Activated CD8-positive, alpha-beta memory T cell treated with anti-CD3 and anti-CD28 coated beads, Interleukin-2, amount 50 U/mL, for 1 hour (primary cell): ENCODE data around the gene KRTAP9-3.
"Not testable (repeated sequence)": the region's sequence is repeated elsewhere in the genome, so short reads cannot be mapped to it uniquely, and the experiment has no call there.

Source experiments
- DNase-seq: peaks from one replicate; pipeline ENCODE4 v3.0.0-alpha.2; 2020; ENCODE audit errors: extremely low read depth

KRTAP9-3 gene

DNA sequence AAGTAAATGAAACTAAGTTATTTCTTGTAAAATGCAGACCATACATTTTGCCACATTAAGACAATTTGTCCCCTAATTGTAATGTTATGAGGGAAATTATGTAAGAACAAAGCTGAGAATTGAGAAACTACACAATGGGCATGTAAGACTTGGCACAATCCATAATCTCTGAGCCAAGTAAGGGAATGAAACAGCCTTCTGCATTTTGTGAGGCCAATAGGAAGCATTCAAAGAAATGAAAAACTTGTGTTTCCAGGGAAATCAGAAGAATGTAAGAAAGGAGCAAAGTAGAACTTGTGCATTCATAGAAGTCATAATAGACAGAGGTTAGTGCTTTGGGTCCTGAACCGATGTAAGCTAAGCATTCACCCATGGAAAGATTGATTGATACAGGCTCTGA, 19.0 kb downstream of the KRTAP9-3 start:
- no peak for DNase-seq

GRCh38 chr17:41254861-41255260, 22.6 kb downstream of the KRTAP9-3 start:
- no peak for DNase-seq

DNA sequence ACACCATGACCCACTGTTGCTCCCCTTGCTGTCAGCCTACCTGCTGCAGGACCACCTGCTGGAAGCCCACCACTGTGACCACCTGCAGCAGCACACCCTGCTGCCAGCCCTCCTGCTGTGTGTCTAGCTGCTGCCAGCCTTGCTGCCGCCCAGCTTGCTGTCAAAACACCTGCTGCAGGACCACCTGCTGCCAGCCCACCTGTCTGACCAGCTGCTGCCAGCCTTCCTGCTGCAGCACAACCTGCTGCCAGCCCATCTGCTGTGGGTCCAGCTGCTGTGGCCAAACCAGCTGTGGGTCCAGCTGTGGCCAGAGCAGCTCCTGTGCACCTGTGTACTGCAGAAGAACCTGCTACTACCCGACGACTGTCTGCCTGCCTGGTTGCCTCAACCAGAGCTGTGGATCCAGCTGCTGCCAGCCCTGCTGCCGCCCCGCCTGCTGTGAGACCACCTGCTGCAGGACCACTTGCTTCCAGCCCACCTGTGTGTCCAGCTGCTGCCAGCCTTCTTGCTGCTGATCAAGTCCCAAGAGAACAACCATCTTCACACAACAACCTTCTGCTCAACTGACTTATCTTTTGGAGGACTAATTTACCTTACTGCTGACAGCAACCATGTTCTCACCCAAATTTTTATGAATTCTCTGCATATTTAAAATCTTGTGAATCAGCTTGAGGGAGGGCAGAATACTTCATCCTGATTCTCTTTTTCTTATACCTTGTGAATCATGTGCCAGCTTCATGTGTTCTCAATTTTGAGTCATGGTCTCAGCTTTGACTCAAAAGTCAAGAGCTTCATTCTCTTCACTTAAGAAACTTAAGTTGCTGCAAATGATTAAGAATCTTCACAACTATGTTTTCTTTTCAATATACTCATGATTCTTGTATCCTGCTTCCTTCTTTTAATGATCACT, 23.4 kb downstream of the KRTAP9-3 start, which contains the start of gene KRTAP9-9:
Gene KRTAP9-9, plus strand, starts transcription at position 4 of the 910 bp plus-strand sequence.
- not testable (repeated sequence) for DNase-seq

DNA sequence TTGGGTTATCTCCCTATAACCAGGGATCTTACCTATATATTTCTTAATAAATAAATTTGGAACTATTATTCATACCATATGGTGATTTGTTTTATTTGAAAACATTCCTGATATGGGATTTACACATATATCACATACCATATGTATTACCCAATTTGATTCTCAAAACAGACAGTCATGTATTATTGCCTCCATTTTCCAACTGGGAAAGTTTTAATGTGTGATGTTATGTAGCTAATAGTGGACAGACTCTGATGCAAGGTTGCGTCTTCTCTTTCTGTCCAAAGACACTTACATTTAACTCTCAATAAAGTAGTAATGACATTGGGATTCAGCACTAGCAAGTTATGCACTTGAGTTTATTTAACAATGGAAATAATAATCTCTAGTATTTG, 24.0 kb downstream of the KRTAP9-3 start:
- no peak for DNase-seq

DNA sequence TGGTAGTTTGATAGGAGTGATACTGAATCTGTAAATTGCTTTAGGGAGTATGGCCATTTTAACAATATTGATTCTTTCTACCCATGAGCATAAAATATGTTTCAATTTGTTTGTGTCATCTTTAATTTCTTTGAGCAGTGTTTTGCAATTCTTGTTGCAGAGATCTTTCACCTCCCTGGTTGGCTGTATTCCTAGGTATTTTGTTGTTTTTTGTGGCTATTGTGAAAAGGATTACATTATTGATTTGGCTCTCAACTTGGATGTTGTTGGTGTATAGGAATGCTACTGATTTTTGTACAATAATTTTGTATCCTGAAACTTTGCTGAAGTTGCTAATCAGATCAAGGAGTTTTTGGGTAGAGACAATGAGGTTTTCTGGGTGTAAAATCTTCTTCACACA, 26.2 kb downstream of the KRTAP9-3 start:
- DNase-seq: no peak

- no peak for DNase-seq
Observed at GRCh38 chr17:41263212-41263611, 31.0 kb downstream of the KRTAP9-3 start.

- no peak for DNase-seq
Observed at GRCh38 chr17:41264599-41264998, 32.4 kb downstream of the KRTAP9-3 start.

DNA sequence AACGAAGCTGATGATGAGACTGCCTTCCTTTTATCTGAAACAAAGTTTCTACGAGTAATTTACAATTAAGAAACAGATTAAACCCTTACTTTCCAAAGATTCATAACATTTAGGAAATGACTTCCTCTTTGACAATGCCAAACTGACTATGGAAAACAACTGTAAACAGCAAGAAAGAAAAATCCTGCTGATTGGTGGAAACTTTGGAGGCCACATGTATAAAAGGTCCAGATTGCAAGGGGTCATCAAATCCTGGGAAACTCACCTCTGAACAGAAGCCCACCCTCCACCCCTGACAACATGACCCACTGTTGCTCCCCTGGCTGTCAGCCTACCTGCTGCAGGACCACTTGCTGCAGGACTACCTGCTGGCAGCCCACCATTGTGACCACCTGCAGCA, 32.8 kb downstream of the KRTAP9-3 start, which contains the start of gene KRTAP9-6:
Gene KRTAP9-6, plus strand, starts transcription at position 301 of the 400 bp plus-strand sequence. Its CDS starts 0 bp downstream, at position 301.
- DNase-seq: no peak

DNA sequence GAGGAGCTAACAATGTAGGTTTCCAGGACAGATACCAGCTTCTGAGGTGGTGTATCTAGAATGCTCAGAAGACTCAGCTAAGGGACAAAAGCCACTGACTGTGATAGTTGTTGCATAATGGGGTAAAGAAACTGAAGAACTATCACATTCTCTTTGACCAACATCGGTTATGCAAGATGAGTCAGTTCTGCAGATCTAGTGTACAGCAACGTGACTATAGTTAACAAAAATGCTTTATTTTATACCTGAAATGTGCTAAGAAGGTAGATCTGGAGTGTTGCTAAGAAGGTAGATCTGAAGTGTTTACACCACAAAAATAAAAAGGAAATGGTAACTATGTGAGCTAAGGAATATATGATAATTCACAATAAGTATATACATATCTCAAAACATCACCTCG, 35.5 kb downstream of the KRTAP9-3 start:
- no peak for DNase-seq

GRCh38 chr17:41271323-41271722, 39.1 kb downstream of the KRTAP9-3 start:
- DNase-seq: not testable (repeated sequence)

GRCh38 chr17:41271858-41272257, 39.6 kb downstream of the KRTAP9-3 start:
- DNase-seq: no peak

- not testable (repeated sequence) for DNase-seq
Observed at GRCh38 chr17:41275648-41276190, 43.5 kb downstream of the KRTAP9-3 start, which contains the start of gene KRTAP9-7. Gene KRTAP9-7 (plus strand): TSS chr17:41275698. CDS start chr17:41275698, 0 bp downstream.

DNA sequence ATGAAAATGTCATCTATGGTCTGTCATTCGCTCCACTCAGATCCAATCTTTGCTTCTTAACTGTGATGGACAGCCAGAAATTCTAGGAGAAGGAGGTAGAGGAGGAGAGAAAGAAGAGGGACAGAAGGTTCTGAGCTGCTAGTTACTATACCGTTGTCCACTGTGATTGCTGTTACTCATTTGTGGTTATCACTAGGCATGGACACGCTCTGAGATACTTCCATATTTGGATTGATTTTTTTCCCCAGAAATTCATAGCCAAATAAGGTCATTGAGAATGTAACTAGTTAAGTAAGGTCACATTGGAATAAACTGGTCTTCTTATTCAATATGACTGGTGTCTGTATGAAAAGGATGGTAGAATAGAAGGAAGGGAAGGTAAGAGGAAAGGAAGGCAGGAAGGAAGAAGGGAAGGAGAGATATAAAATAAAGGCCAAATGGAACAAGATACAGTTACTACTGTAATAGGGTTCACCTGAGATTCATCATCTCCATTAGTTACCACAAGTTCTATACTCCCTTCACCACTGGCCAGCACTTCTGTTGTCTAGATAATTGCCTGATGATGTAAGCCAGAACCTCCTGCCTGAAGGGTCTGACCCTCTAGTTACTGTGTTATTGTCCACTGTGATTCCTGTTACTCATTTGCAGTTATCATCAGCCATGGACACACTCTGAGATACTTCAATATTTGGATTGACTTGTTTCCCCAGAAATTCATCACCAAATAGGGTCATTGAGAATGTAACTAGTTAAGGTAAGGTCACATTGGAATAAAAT, 46.1 kb downstream of the KRTAP9-3 start:
- no peak for DNase-seq
